GM12878 (cell line): ENCODE results near the gene DNASE2. TPM values are rescaled to one million over a fixed set of nuclear protein-coding genes. Genes with fewer than 3 reads are reported as not detected.

Experiments
- ATAC-seq: fragments of 200-7000 bp; cut with Tn5 transposase; 3 replicates; pipeline ENCODE4 v1.9.1; 2020; ENCODE audit warnings: mild to moderate bottlenecking, moderate library complexity
- BruUV-seq: library from RNA; stranded (reverse); fragments of 400-500 nt; replicated peaks from 2 replicates; lab custom pipeline; 2021; lab: Mats Ljungman, UMichigan
- CTCF ChIA-PET: fragments of 300-600 bp; sonication (Branson Sonifier 250); formaldehyde crosslinking; extraction: SDS; loops from one replicate; lab custom pipeline; 2021; ENCODE audit warnings: inconsistent platforms; lab: Yijun Ruan, JAX
- POLR2A ChIA-PET: fragments of 350-600 bp; formaldehyde crosslinking; extraction: SDS; loops from one replicate; lab custom pipeline; 2021; ENCODE audit warnings: inconsistent platforms; lab: Charles Lee
- RAD21 ChIA-PET: fragments of 300-600 bp; sonication (Branson Sonifier 250); formaldehyde crosslinking; loops from one replicate; lab custom pipeline; 2023; ENCODE audit warnings: antibody characterized with exemption; ENCODE audit not compliant: unreplicated experiment; lab: Charles Lee
- SMC1A ChIA-PET: fragments of 300-600 bp; sonication (Branson Sonifier 250); formaldehyde crosslinking; loops from one replicate; lab custom pipeline; 2023; ENCODE audit not compliant: unreplicated experiment, uncharacterized antibody; lab: Charles Lee
- DNase-seq: peaks from one replicate; pipeline ENCODE4 v3.0.0-alpha.2; 2011; ENCODE audit warnings: low read depth, low spot score
- FAIRE-seq: peaks from 3 replicates; lab custom pipeline; 2011; peaks lifted over from hg19 to GRCh38; lab: Jason Lieb, UNC
- H2AFZ ChIP-seq: 2 replicates; pipeline ENCODE4 v1.6.0; 2011; ENCODE audit warnings: low read depth, low read length, control low read depth; ENCODE audit not compliant: control insufficient read depth
- H3K27ac ChIP-seq: 2 replicates; pipeline ENCODE4 v1.5.1; 2011; ENCODE audit warnings: control low read depth; ENCODE audit not compliant: control insufficient read depth, insufficient read depth
- H3K27me3 ChIP-seq, 2 experiments: replicated peaks in 1 of 2; 2 replicates each; pipeline versions ENCODE4 v1.6.0 to v1.6.1; 2011; ENCODE audit warnings: low read length in 1 of 2; ENCODE audit not compliant: control insufficient read depth in 2 of 2, insufficient read depth in 2 of 2
- H3K36me3 ChIP-seq, 2 experiments: 2 replicates each; pipeline ENCODE4 v1.5.1; 2011; ENCODE audit warnings: low read length in 1 of 2; ENCODE audit not compliant: control insufficient read depth in 2 of 2, insufficient read depth in 2 of 2
- H3K4me1 ChIP-seq: 2 replicates; pipeline ENCODE4 v1.6.1; 2011; ENCODE audit warnings: mild to moderate bottlenecking, low read length, moderate library complexity, mixed read lengths; ENCODE audit not compliant: control insufficient read depth, insufficient read depth
- H3K4me2 ChIP-seq: 2 replicates; pipeline ENCODE4 v1.6.0; 2011; ENCODE audit warnings: control low read depth; ENCODE audit not compliant: control insufficient read depth, insufficient read depth
- H3K4me3 ChIP-seq: fragments of 200-600 bp; sonication (generic); 2 replicates; pipeline ENCODE4 v1.5.1; 2016
- H3K79me2 ChIP-seq: 2 replicates; pipeline ENCODE4 v1.6.0; 2011; ENCODE audit warnings: low read length; ENCODE audit not compliant: control insufficient read depth, insufficient read depth
- H3K9ac ChIP-seq: 2 replicates; pipeline ENCODE4 v1.8.0; 2011; ENCODE audit warnings: low read length, control low read depth, mixed read lengths; ENCODE audit not compliant: control insufficient read depth, insufficient read depth
- H3K9me3 ChIP-seq: replicated peaks from 3 replicates; pipeline ENCODE4 v1.5.1; 2011; ENCODE audit warnings: mild to moderate bottlenecking, low read length; ENCODE audit not compliant: control insufficient read depth, insufficient read depth
- H4K20me1 ChIP-seq: 2 replicates; pipeline ENCODE4 v1.6.0; 2011; ENCODE audit not compliant: control insufficient read depth, insufficient read depth
- BHLHE40 ChIP-seq, 2 experiments: fragments of 450-650 bp in 1 of 2; IDR thresholded peaks; 2 replicates each; pipeline ENCODE4 v1.6.1; 2011 to 2017; ENCODE audit warnings: low read depth in 2 of 2, borderline replicate concordance in 1 of 2, improper control_type of control experiment in 1 of 2, low read length in 1 of 2, mild to moderate bottlenecking in 1 of 2
- CUX1 ChIP-seq: IDR thresholded peaks from 2 replicates; pipeline ENCODE4 v1.6.1; 2012; ENCODE audit warnings: improper control_type of control experiment, low read depth, low read length; ENCODE audit not compliant: insufficient replicate concordance
- DPF2 ChIP-seq: fragments of 450-650 bp; IDR thresholded peaks from 2 replicates; pipeline ENCODE4 v1.6.1; 2017; ENCODE audit warnings: mild to moderate bottlenecking
- E2F4 ChIP-seq: IDR thresholded peaks from 2 replicates; pipeline ENCODE4 v1.6.1; 2012; ENCODE audit warnings: low read depth, low read length, improper control_type of control experiment
- EED ChIP-seq: sonication (generic); IDR thresholded peaks from 2 replicates; pipeline ENCODE4 v1.6.1; 2016; ENCODE audit warnings: antibody characterized with exemption, low read depth
- GABPA ChIP-seq: IDR thresholded peaks from 2 replicates; pipeline ENCODE4 v1.6.1; 2014; ENCODE audit warnings: antibody characterized with exemption, low read depth, mild to moderate bottlenecking, inconsistent platforms
- IKZF1 ChIP-seq: fragments of 450-650 bp; conservative IDR thresholded peaks from 2 replicates; pipeline ENCODE4 v1.6.1; 2017; ENCODE audit warnings: antibody characterized with exemption, mild to moderate bottlenecking
- KLF5 ChIP-seq: fragments of 450-650 bp; IDR thresholded peaks from 2 replicates; pipeline ENCODE4 v1.6.1; 2014; ENCODE audit warnings: mild to moderate bottlenecking; ENCODE audit not compliant: partially characterized antibody
- POLR2A ChIP-seq: IDR thresholded peaks from 2 replicates; pipeline ENCODE4 v1.6.1; 2011; ENCODE audit warnings: low read depth, mild to moderate bottlenecking, low read length
- RB1 ChIP-seq: fragments of 450-650 bp; formaldehyde crosslinking; IDR thresholded peaks from 2 replicates; pipeline ENCODE4 v1.6.1; 2017; ENCODE audit warnings: mild to moderate bottlenecking, borderline replicate concordance
- RELB ChIP-seq: fragments of 450-650 bp; IDR thresholded peaks from 2 replicates; pipeline ENCODE4 v1.6.1; 2017; ENCODE audit warnings: low read depth, mild to moderate bottlenecking, moderate library complexity
- SMARCA5 ChIP-seq: fragments of 450-650 bp; IDR thresholded peaks from 2 replicates; pipeline ENCODE4 v1.6.1; 2017; ENCODE audit warnings: mild to moderate bottlenecking
- SMC3 ChIP-seq: IDR thresholded peaks from 2 replicates; pipeline ENCODE4 v1.6.1; 2011; ENCODE audit warnings: low read length, improper control_type of control experiment, borderline replicate concordance
- STAT1 ChIP-seq: fragments of 450-650 bp; conservative IDR thresholded peaks from 2 replicates; pipeline ENCODE4 v1.6.1; 2014; ENCODE audit warnings: antibody characterized with exemption, mild to moderate bottlenecking
- WGBS: methylation state at CpG from one replicate; pipeline ENCODE4 v1.1.6; 2016; ENCODE audit warnings: low lambda C conversion rate; ENCODE audit not compliant: insufficient replicate concordance, insufficient coverage; ENCODE audit errors: missing lambda C conversion rate; 5-methylcytosine and 5-hydroxymethylcytosine counted together
- in situ Hi-C: fragments of 300-500 bp; cut with MboI; formaldehyde crosslinking; loops from 9 replicates; pipeline ENCODE4 v1.14.3; 2018; ENCODE audit warnings: mixed read lengths
- intact Hi-C: fragments of 100-400 bp; cut with micrococcal nuclease; formaldehyde crosslinking; loops from one replicate; pipeline ENCODE4 v1.14.2; 2022; ENCODE audit not compliant: unreplicated experiment
- polyA plus RNA-seq, 11 experiments: library from polyadenylated mRNA; depleted of rRNA in 4 of 11; unstranded in 6 of 11; stranded (reverse) in 5 of 11; fragments of >200 nt; fragmentation: Nextera tagmentation in 4 of 11; fragmentation: Illumina TruSeq in 1 of 11; extraction: Ambion mirVana in 4 of 11; extraction: Trizol in 1 of 11; gene quantifications; 1 replicate in 1 of 11; 2 replicates in 10 of 11; pipeline versions ENCODE4 v1.2.1 to v1.2.3, GENCODE V29; 2011 to 2016; ENCODE audit warnings: inconsistent platforms in 2 of 11, missing spikeins in 2 of 11, low read depth in 1 of 11
- total RNA-seq, 4 experiments: library from RNA; depleted of rRNA in 3 of 4; stranded (reverse); fragments of >200 nt in 3 of 4; fragmentation: Illumina TruSeq in 1 of 4; extraction: Trizol in 1 of 4; gene quantifications; 2 replicates each; pipeline versions ENCODE4 v1.2.1 to v1.2.3, GENCODE V29; 2013 to 2021

The DNASE2 gene
- total and polyA plus RNA-seq, 10 of the 15 experiments (the other 5 are each of a cell fraction or from before 2014, with no cell fraction given), result 4.9 to 32.1 (median 22.0) TPM

GRCh38 chr19:12884926-12885748, 3.9 kb upstream of the DNASE2 start:
- in situ Hi-C loops, result loop anchor here (10.0 kb wide), 1 partner anchor 210 kb away; no protein-coding TSS in a partner anchor
- SMC1A ChIA-PET, result interaction anchor here (0.8 to 3.2 kb wide), 5 partner anchors 48 to 93 kb away, joined by 3 to 29 read pairs (median 5); partner anchors contain the start of gene FARSA
- peaks cover 7% of the 10 kb centered on the region for H3K9me3 ChIP-seq
- POLR2A ChIA-PET, result interaction anchor here (0.6 to 2.1 kb wide), 5 partner anchors 14 to 83 kb away, joined by 4 to 11 read pairs (median 4); no protein-coding TSS in a partner anchor
- H2AFZ ChIP-seq, result peak overlapping the region; percentile 91
- DNase-seq (peak; percentile 57), FAIRE-seq (peak; percentile 13), ATAC-seq (peak; percentile 72)
- H3K9ac ChIP-seq, result 0 out of 2 replicates have a peak overlapping the region, but pooled peaks have one; percentile 25
- H3K79me2 ChIP-seq, result peaks cover 4% of the 10 kb centered on the region; the same call in 1 of the 2 replicates
- H3K4me3 ChIP-seq, result peak overlapping the region; percentile 69
- intact Hi-C loops, result loop anchor here (1.0 kb wide), 2 partner anchors 53 to 80 kb away; partner anchors contain the start of gene CALR
- RAD21 ChIA-PET, result interaction anchor here (0.7 to 1.9 kb wide), 9 partner anchors 14 to 209 kb away, joined by 3 to 31 read pairs (median 3); partner anchors contain the start of gene FARSA
- H4K20me1 ChIP-seq, result no peaks in the 10 kb centered on the region
- H3K36me3 ChIP-seq, result no peaks in the 10 kb centered on the region
- H3K27ac ChIP-seq, result no peak overlapping the region
- CTCF ChIA-PET, result interaction anchor here (0.6 to 13.2 kb wide), 19 partner anchors 9 to 176 kb away, joined by 3 to 182 read pairs (median 4); partner anchors contain the start of gene FARSA
- H3K4me2 ChIP-seq, result peak overlapping the region; percentile 75
- no TSS peak for BruUV-seq
- no peaks in the 10 kb centered on the region; a peak in 1 of 4 replicates for H3K27me3 ChIP-seq
- WGBS, result 4% methylated on average over 65 of the region's 73 CpGs
- peaks cover 15% of the 10 kb centered on the region for H3K4me1 ChIP-seq
- 0 out of 2 replicates have a peak, but pooled peaks have one; percentile 27 for TF ChIP-seq DPF2
- peak; percentile 47; the same call in 1 of the 2 replicates for TF ChIP-seq RB1
- peak; percentile 60; the same call in 1 of the 2 replicates for TF ChIP-seq IKZF1
- TF ChIP-seq BHLHE40 (IDR thresholded peaks at IDR 0.05; ENCODE audit: borderline replicate concordance in 1 of 2, low read depth in 2 of 2, low read length in 1 of 2), result peak in 1 of 2 experiments; percentile 90; a peak in 3 of 4 replicates
- TF ChIP-seq SMC3, result peak; percentile 42; the same call in 1 of the 2 replicates
- no peak for TF ChIP-seq KLF5
- 0 out of 2 replicates have a peak, but pooled peaks have one; percentile 17 for TF ChIP-seq RELB
- 0 out of 2 replicates have a peak, but pooled peaks have one; percentile 44 for TF ChIP-seq E2F4
- 0 out of 2 replicates have a peak, but pooled peaks have one; percentile 29 for TF ChIP-seq EED
- 0 out of 2 replicates have a peak, but pooled peaks have one; percentile 22 for TF ChIP-seq GABPA
- TF ChIP-seq POLR2A, result peak; percentile 59
- 0 out of 2 replicates have a peak, but pooled peaks have one; percentile 46 for TF ChIP-seq STAT1
- TF ChIP-seq SMARCA5, result peak; percentile 73
- no peak for TF ChIP-seq CUX1
